ENCODE data around the gene FASN. TPM values are rescaled to one million over a fixed set of nuclear protein-coding genes. Genes with fewer than 3 reads are reported as not detected.

FASN gene
- total RNA-seq, 1 experiment from 2014 or later, result 433 TPM

DNA sequence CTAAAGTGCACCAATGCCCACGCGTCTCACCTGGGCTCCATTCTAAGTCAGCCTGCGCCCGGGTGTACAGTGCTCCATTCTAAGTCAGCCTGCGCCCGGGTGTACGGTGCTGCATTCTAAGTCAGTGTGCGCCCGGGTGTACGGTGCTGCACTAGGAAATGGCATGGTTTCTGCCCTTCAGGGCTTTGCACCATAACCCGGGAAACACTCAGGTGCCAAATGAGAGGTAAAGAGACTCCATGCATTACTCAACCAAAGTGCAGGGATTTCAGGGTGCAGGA, 29.2 kb upstream of the FASN start:
- Histone ChIP-seq H3K27me3 (ENCODE audit: insufficient read depth, low read length) (no peaks in the 10 kb centered on the region), H3K9ac (ENCODE audit: extremely low read depth, insufficient read length, low read length) (no peak overlapping the region), H3K27ac (ENCODE audit: insufficient read length, low read depth, low read length) (no peak overlapping the region), H2AK5ac (ENCODE audit: insufficient read length, low read length) (no peak overlapping the region), H2BK5ac (ENCODE audit: insufficient read length, low read length) (no peak overlapping the region), H4K5ac (ENCODE audit: insufficient read length, low read depth, low read length) (no peak overlapping the region), H3K9me3 (ENCODE audit: control insufficient read depth, low read depth, low read length) (no peaks in the 10 kb centered on the region), H3T11ph (ENCODE audit: low read length) (no peak overlapping the region), H2BK20ac (ENCODE audit: low read depth, low read length, poor library complexity, severe bottlenecking) (no peak overlapping the region), H4K8ac (replicated peaks; ENCODE audit: insufficient read length, low read depth, low read length) (no peak overlapping the region), H3K56ac (ENCODE audit: insufficient read length, low read depth, low read length) (no peak overlapping the region), H3K79me2 (ENCODE audit: insufficient read depth, low read length) (no peaks in the 10 kb centered on the region), H3K4ac (ENCODE audit: low read depth, low read length) (no peak overlapping the region), H3K18ac (ENCODE audit: insufficient read length, low read depth, low read length) (no peak overlapping the region), H3K4me1 (ENCODE audit: insufficient read depth, low read length) (no peaks in the 10 kb centered on the region), H3K23me2 (ENCODE audit: insufficient read length, low read depth, low read length, poor library complexity, severe bottlenecking) (no peaks in the 10 kb centered on the region), H2BK120ac (ENCODE audit: low read depth, low read length, poor library complexity, severe bottlenecking) (no peak overlapping the region), H4K20me1 (ENCODE audit: control insufficient read depth, insufficient read depth, insufficient read length) (no peaks in the 10 kb centered on the region), H3K4me2 (ENCODE audit: insufficient read depth, insufficient read length, low read length) (no peak overlapping the region), H3K14ac (ENCODE audit: insufficient read depth, low read length) (no peak overlapping the region), H4K91ac (ENCODE audit: insufficient read length, low read depth, low read length) (no peak overlapping the region), H2BK12ac (ENCODE audit: insufficient read length, low read depth, low read length) (no peak overlapping the region), H2BK15ac (ENCODE audit: low read depth, low read length) (no peak overlapping the region), H3K79me1 (ENCODE audit: insufficient read depth, low read depth, low read length, poor library complexity, severe bottlenecking) (no peaks in the 10 kb centered on the region), H2AFZ (ENCODE audit: low read length) (no peak overlapping the region), H3K23ac (ENCODE audit: insufficient read length, low read depth, low read length) (no peak overlapping the region)
- Mint-ChIP-seq H3K36me3 (ENCODE audit: insufficient read depth in 1 of 3, low read depth in 3 of 3) (no peaks in the 10 kb centered on the region; a peak in 1 of 7 replicates), H3K4me1 (peaks cover 2 to 6% of the 10 kb centered on the region in 2 experiments; a peak in 2 of 4 replicates), H3K27ac (no peak overlapping the region), H3K27me3 (ENCODE audit: low read depth) (peaks cover 23% of the 10 kb centered on the region), H3K4me3 (no peak overlapping the region), H3K9me3 (no peaks in the 10 kb centered on the region)
- no CpG with 5 or more reads among the region's 11 CpGs for WGBS (ENCODE audit: extremely low coverage, insufficient read length, low lambda C conversion rate)
- no peak for DNase-seq
- TF ChIP-seq, protein P1, sequence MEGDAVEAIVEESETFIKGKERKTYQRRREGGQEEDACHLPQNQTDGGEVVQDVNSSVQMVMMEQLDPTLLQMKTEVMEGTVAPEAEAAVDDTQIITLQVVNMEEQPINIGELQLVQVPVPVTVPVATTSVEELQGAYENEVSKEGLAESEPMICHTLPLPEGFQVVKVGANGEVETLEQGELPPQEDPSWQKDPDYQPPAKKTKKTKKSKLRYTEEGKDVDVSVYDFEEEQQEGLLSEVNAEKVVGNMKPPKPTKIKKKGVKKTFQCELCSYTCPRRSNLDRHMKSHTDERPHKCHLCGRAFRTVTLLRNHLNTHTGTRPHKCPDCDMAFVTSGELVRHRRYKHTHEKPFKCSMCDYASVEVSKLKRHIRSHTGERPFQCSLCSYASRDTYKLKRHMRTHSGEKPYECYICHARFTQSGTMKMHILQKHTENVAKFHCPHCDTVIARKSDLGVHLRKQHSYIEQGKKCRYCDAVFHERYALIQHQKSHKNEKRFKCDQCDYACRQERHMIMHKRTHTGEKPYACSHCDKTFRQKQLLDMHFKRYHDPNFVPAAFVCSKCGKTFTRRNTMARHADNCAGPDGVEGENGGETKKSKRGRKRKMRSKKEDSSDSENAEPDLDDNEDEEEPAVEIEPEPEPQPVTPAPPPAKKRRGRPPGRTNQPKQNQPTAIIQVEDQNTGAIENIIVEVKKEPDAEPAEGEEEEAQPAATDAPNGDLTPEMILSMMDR (conservative IDR thresholded peaks at IDR 0.05), result no peak

Data from H9 (cell line).